HepG2 (cell line): ENCODE measurements around the gene SNX6. TPM values are rescaled to one million over a fixed set of nuclear protein-coding genes. Genes with fewer than 3 reads are reported as not detected.

Experiments used
- ATAC-seq: fragments of 200-7000 bp; cut with Tn5 transposase; 3 replicates; pipeline ENCODE4 v1.9.1; 2020; ENCODE audit warnings: mild to moderate bottlenecking, moderate library complexity
- BruUV-seq: library from RNA; stranded (reverse); fragments of 400-500 nt; replicated peaks from 2 replicates; lab custom pipeline; 2021; lab: Mats Ljungman, UMichigan
- CTCF ChIA-PET: fragments of 300-600 bp; formaldehyde crosslinking; extraction: SDS; loops from one replicate; lab custom pipeline; 2021; ENCODE audit warnings: low total read pairs, inconsistent platforms, low intra/inter-chr PET ratio; lab: Yijun Ruan, JAX
- POLR2A ChIA-PET: fragments of 350-600 bp; sonication (Branson Sonifier 250); formaldehyde crosslinking; loops from one replicate; lab custom pipeline; 2020; ENCODE audit warnings: antibody characterized with exemption, inconsistent platforms; lab: Yijun Ruan, JAX
- DNase-seq: peaks from one replicate; pipeline ENCODE4 v3.0.0-alpha.2; 2015; ENCODE audit warnings: low spot score
- FAIRE-seq: peaks from 3 replicates; lab custom pipeline; 2011; peaks lifted over from hg19 to GRCh38; lab: Jason Lieb, UNC
- H2AFZ ChIP-seq: one replicate; pipeline ENCODE4 v1.6.1; 2011; ENCODE audit warnings: low read length, inconsistent platforms
- H3K27ac ChIP-seq: fragments of 300-600 bp; 3 replicates; pipeline ENCODE4 v1.8.0; 2011; ENCODE audit warnings: mixed run types, mild to moderate bottlenecking, mixed read lengths, low read length, inconsistent platforms; ENCODE audit not compliant: insufficient read depth; ENCODE audit errors: extremely low read length
- H3K27me3 ChIP-seq, 2 experiments: fragments of 200-600 bp in 1 of 2; 2 replicates in 1 of 2; 3 replicates in 1 of 2; pipeline versions ENCODE4 v1.6.0 to v1.8.0; 2011; ENCODE audit warnings: low read length in 2 of 2, mild to moderate bottlenecking in 2 of 2, moderate library complexity in 2 of 2, inconsistent platforms in 1 of 2; ENCODE audit not compliant: insufficient read depth in 2 of 2, control insufficient read depth in 1 of 2
- H3K36me3 ChIP-seq, 2 experiments: fragments of 200-600 bp in 1 of 2; replicated peaks in 1 of 2; 2 replicates in 1 of 2; 3 replicates in 1 of 2; pipeline versions ENCODE4 v1.5.1 to v1.8.0; 2011; ENCODE audit warnings: low read length in 2 of 2, inconsistent platforms in 1 of 2; ENCODE audit not compliant: insufficient read depth in 2 of 2, control insufficient read depth in 1 of 2
- H3K4me1 ChIP-seq: 2 replicates; pipeline ENCODE4 v1.5.1; 2012; ENCODE audit warnings: low read length, inconsistent platforms; ENCODE audit not compliant: insufficient read depth
- H3K4me2 ChIP-seq: 2 replicates; pipeline ENCODE4 v1.6.0; 2011; ENCODE audit warnings: low read depth, low read length, inconsistent platforms
- H3K4me3 ChIP-seq, 3 experiments: fragments of 200-600 bp in 1 of 3; sonication (generic), shearing (Covaris generic) in 1 of 3; replicated peaks in 1 of 3; 2 replicates each; pipeline ENCODE4 v1.5.1; 2011 to 2016; ENCODE audit warnings: low read length in 3 of 3, inconsistent platforms in 2 of 3, low read depth in 2 of 3, mild to moderate bottlenecking in 2 of 3, control low read depth in 1 of 3, mixed read lengths in 1 of 3; ENCODE audit not compliant: insufficient read depth in 1 of 3
- H3K79me2 ChIP-seq: one replicate; pipeline ENCODE4 v1.6.1; 2011; ENCODE audit warnings: low read length, inconsistent platforms; ENCODE audit not compliant: insufficient read depth
- H3K9ac ChIP-seq: 2 replicates; pipeline ENCODE4 v1.6.0; 2011; ENCODE audit warnings: mild to moderate bottlenecking, low read depth, low read length, inconsistent platforms; ENCODE audit not compliant: insufficient read depth
- H3K9me3 ChIP-seq: 2 replicates; pipeline ENCODE4 v1.5.1; 2012; ENCODE audit warnings: mild to moderate bottlenecking, low read length
- H4K20me1 ChIP-seq: 2 replicates; pipeline ENCODE4 v1.6.0; 2011; ENCODE audit warnings: inconsistent platforms, mild to moderate bottlenecking, low read length, moderate library complexity; ENCODE audit not compliant: insufficient read depth
- ARID3A ChIP-seq: IDR thresholded peaks from 2 replicates; pipeline ENCODE4 v1.6.1; 2012; ENCODE audit warnings: low read depth, low read length, improper control_type of control experiment
- HCFC1 ChIP-seq: fragments of 150-350 bp; IDR thresholded peaks from 2 replicates; pipeline ENCODE4 v1.6.1; 2014; ENCODE audit warnings: low read depth, low read length
- IRX3 ChIP-seq: sonication (generic); formaldehyde crosslinking; IDR thresholded peaks from 2 replicates; pipeline ENCODE4 v1.8.1; 2023; ENCODE audit warnings: mild to moderate bottlenecking, low read depth, missing genetic modification reagents, borderline replicate concordance
- MAZ ChIP-seq, 2 experiments: sonication (generic) in 1 of 2; formaldehyde crosslinking in 1 of 2; IDR thresholded peaks; 2 replicates each; pipeline versions ENCODE4 v1.5.0 to v1.6.1; 2012 to 2020; ENCODE audit warnings: low read depth in 2 of 2, mild to moderate bottlenecking in 2 of 2, borderline replicate concordance in 1 of 2, improper control_type of control experiment in 1 of 2, low read length in 1 of 2, missing genetic modification reagents in 1 of 2, moderate library complexity in 1 of 2
- NR0B2 ChIP-seq: sonication (generic); formaldehyde crosslinking; IDR thresholded peaks from 2 replicates; pipeline ENCODE4 v1.4.0; 2020; ENCODE audit warnings: mild to moderate bottlenecking, missing genetic modification reagents
- POLR2AphosphoS5 ChIP-seq: IDR thresholded peaks from 2 replicates; pipeline ENCODE4 v1.6.1; 2012; ENCODE audit warnings: low read depth, low read length
- SMAD3 ChIP-seq: sonication (generic); formaldehyde crosslinking; IDR thresholded peaks from 2 replicates; pipeline ENCODE4 v1.4.0; 2020; ENCODE audit warnings: missing genetic modification reagents
- SP5 ChIP-seq: IDR thresholded peaks from 2 replicates; pipeline ENCODE4 v1.6.1; 2016; ENCODE audit warnings: low read depth, borderline replicate concordance
- ZBTB3 ChIP-seq: sonication (generic); formaldehyde crosslinking; IDR thresholded peaks from 2 replicates; pipeline ENCODE4 v1.4.0; 2020; ENCODE audit warnings: low read depth, mild to moderate bottlenecking, moderate library complexity, missing genetic modification reagents, borderline replicate concordance
- ZFAT ChIP-seq: sonication (generic); formaldehyde crosslinking; conservative IDR thresholded peaks from 2 replicates; pipeline ENCODE4 v1.8.1; 2023; ENCODE audit warnings: missing genetic modification reagents, inconsistent platforms
- ZFP36L1 ChIP-seq: sonication (generic); formaldehyde crosslinking; IDR thresholded peaks from 2 replicates; pipeline ENCODE4 v1.8.0; 2022; ENCODE audit warnings: mild to moderate bottlenecking, missing genetic modification reagents, moderate library complexity
- ZNF180 ChIP-seq: sonication (generic); formaldehyde crosslinking; IDR thresholded peaks from 2 replicates; pipeline ENCODE4 v1.4.0; 2020; ENCODE audit warnings: low read depth, missing genetic modification reagents, borderline replicate concordance
- ZNF205 ChIP-seq: IDR thresholded peaks from 2 replicates; pipeline ENCODE4 v1.6.1; 2018; ENCODE audit warnings: missing biosample characterization, missing genetic modification reagents
- ZNF280D ChIP-seq: sonication (generic); formaldehyde crosslinking; IDR thresholded peaks from 2 replicates; pipeline ENCODE4 v1.5.1; 2020; ENCODE audit warnings: mild to moderate bottlenecking, missing genetic modification reagents
- ZXDC ChIP-seq: sonication (generic); formaldehyde crosslinking; IDR thresholded peaks from 2 replicates; pipeline ENCODE4 v1.5.0; 2020; ENCODE audit warnings: mild to moderate bottlenecking, missing genetic modification reagents
- WGBS: methylation state at CpG from one replicate; pipeline ENCODE4 v1.1.6; 2017; ENCODE audit warnings: low lambda C conversion rate; 5-methylcytosine and 5-hydroxymethylcytosine counted together
- in situ Hi-C: cut with HindIII; loops from 2 replicates; pipeline ENCODE4 v1.10.0; 2017; ENCODE audit warnings: low pct_unique_long_range_greater_than_20kb; ENCODE audit not compliant: extremely low pct_ligation_motif_present
- intact Hi-C: fragments of 100-400 bp; cut with micrococcal nuclease; formaldehyde crosslinking; loops from one replicate; pipeline ENCODE4 v1.10.0; 2022; ENCODE audit not compliant: unreplicated experiment
- polyA plus RNA-seq, 8 experiments: library from polyadenylated mRNA; depleted of rRNA in 3 of 8; stranded (reverse) in 7 of 8; unstranded in 1 of 8; fragments of >200 nt; fragmentation: Illumina TruSeq in 4 of 8; extraction: Trizol in 4 of 8; gene quantifications; 2 replicates each; pipeline versions ENCODE4 v1.2.1 to v1.2.3, GENCODE V29; 2011 to 2016; ENCODE audit warnings: low read depth in 4 of 8, missing spikeins in 1 of 8, mixed read lengths in 1 of 8; ENCODE audit not compliant: insufficient read depth in 1 of 8
- total RNA-seq, 5 experiments: library from RNA; depleted of rRNA; stranded (reverse); fragments of >200 nt; fragmentation: Illumina TruSeq; extraction: Trizol; gene quantifications; 2 replicates each; pipeline ENCODE4 v1.2.3, GENCODE V29; 2016; ENCODE audit warnings: low read depth in 1 of 5

SNX6 gene
- total and polyA plus RNA-seq, 2 of the 13 experiments (the other 11 are each of a cell fraction or from before 2014, with no cell fraction given): 92.3 to 169 TPM

- TF ChIP-seq NR0B2 (CRISPR knock-in tag) (no peak), SMAD3 (CRISPR knock-in tag) (no peak), ARID3A (no peak), MAZ (IDR thresholded peaks at IDR 0.05; ENCODE audit: borderline replicate concordance, low read depth, low read length) (no peak), MAZ (CRISPR knock-in tag; IDR thresholded peaks at IDR 0.05; ENCODE audit: low read depth) (no peak), SP5 (no peak), ZBTB3 (no peak), ZNF205 (CRISPR knock-in tag) (no peak), ZFAT (CRISPR knock-in tag) (no peak), ZFP36L1 (no peak)
Observed at GRCh38 chr14:34604995-34605394, 25.0 kb downstream of the SNX6 start (continued).

GRCh38 chr14:34596891-34597290, 33.1 kb downstream of the SNX6 start:
- POLR2A ChIA-PET: no interaction called here
- Histone ChIP-seq H3K4me3 (no peak overlapping the region), H4K20me1 (no peaks in the 10 kb centered on the region), H3K27ac (no peak overlapping the region), H3K9me3 (no peaks in the 10 kb centered on the region), H3K4me2 (no peak overlapping the region), H3K27me3 (no peaks in the 10 kb centered on the region), H3K4me1 (no peaks in the 10 kb centered on the region), H3K36me3 (peaks cover 59 to 94% of the 10 kb centered on the region in 2 experiments), H2AFZ (no peak overlapping the region), H3K9ac (no peak overlapping the region), H3K79me2 (no peaks in the 10 kb centered on the region)
- intact Hi-C loops: no loop called here
- FAIRE-seq: no peak
- 96% methylated on average over 3 of the region's 3 CpGs for WGBS
- in situ Hi-C loops: no loop called here
- BruUV-seq: no TSS peak
- no peak for DNase-seq
- CTCF ChIA-PET: no interaction called here
- ATAC-seq: no peak; the same call in 2 of the 3 replicates
- TF ChIP-seq ZNF280D (CRISPR knock-in tag) (no peak), IRX3 (CRISPR knock-in tag) (no peak), ZNF180 (0 out of 2 replicates have a peak, but pooled peaks have one; percentile 40), POLR2AphosphoS5 (0 out of 2 replicates have a peak, but pooled peaks have one; percentile 22), HCFC1 (no peak), ZXDC (CRISPR knock-in tag) (0 out of 2 replicates have a peak, but pooled peaks have one; percentile 39)
